Muscle layer of duodenum (tissue), 2 donors: ENCODE results near the gene SHROOM2.

Source experiments
- H3K27ac ChIP-seq: one replicate; pipeline ENCODE4 v1.7.0; 2013; ENCODE audit warnings: mild to moderate bottlenecking, low read length
- H3K27me3 ChIP-seq: one replicate; pipeline ENCODE4 v1.7.0; 2013; ENCODE audit warnings: low read depth, mild to moderate bottlenecking, control low read depth, low read length
- H3K36me3 ChIP-seq, 2 donors: one replicate each; pipeline ENCODE4 v1.7.0; 2013; ENCODE audit warnings: low read length in 2 of 2, control low read depth in 1 of 2, mild to moderate bottlenecking in 1 of 2; ENCODE audit not compliant: insufficient read depth in 2 of 2, control insufficient read depth in 1 of 2
- H3K4me1 ChIP-seq, 2 donors: one replicate each; pipeline ENCODE4 v1.7.0; 2013; ENCODE audit warnings: low read length in 2 of 2, mild to moderate bottlenecking in 2 of 2, control low read depth in 1 of 2, moderate library complexity in 1 of 2; ENCODE audit not compliant: insufficient read depth in 2 of 2, control insufficient read depth in 1 of 2
- H3K4me3 ChIP-seq, 2 donors: one replicate each; pipeline ENCODE4 v1.7.0; 2013; ENCODE audit warnings: low read length in 2 of 2, low read depth in 1 of 2, mild to moderate bottlenecking in 1 of 2
- H3K9me3 ChIP-seq, 2 donors: one replicate each; pipeline ENCODE4 v1.7.0; 2013; ENCODE audit warnings: low read length in 2 of 2, control low read depth in 1 of 2, mild to moderate bottlenecking in 1 of 2; ENCODE audit not compliant: control insufficient read depth in 1 of 2
- donor health status: healthy.

Gene SHROOM2

GRCh38 chrX:9935436-9935835 lies 149.2 kb downstream of the SHROOM2 start:
- Histone ChIP-seq H3K4me3 (no peak overlapping the region), H3K36me3 (no peaks in the 10 kb centered on the region), H3K9me3 (no peaks in the 10 kb centered on the region), H3K4me1 (no peaks in the 10 kb centered on the region), H3K27ac (no peak overlapping the region), H3K27me3 (no peaks in the 10 kb centered on the region)

DNA sequence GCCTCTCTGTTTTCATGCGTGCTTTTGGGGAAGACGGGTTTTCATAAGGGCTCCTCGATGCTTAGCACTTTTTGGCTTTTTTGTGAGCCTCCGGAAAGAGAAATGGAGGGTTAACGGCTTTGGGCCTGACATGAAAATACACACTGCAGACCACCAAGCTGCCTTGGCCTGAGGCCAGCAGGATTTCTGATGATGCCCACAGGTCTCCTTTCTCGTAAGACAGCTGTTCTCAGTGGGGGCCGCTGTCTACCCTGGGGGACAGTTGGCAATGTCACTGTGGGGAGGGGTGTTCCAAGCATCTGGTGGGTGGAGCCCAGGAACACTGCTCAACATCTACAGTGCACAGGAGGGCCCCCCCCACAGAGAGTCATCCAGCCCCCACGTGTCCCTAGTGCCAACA lies 151.5 kb downstream of the SHROOM2 start:
- Histone ChIP-seq H3K27ac (no peak overlapping the region), H3K4me1 (no peaks in the 10 kb centered on the region), H3K27me3 (no peaks in the 10 kb centered on the region), H3K9me3 (no peaks in the 10 kb centered on the region), H3K36me3 (no peaks in the 10 kb centered on the region), H3K4me3 (no peak overlapping the region)

DNA sequence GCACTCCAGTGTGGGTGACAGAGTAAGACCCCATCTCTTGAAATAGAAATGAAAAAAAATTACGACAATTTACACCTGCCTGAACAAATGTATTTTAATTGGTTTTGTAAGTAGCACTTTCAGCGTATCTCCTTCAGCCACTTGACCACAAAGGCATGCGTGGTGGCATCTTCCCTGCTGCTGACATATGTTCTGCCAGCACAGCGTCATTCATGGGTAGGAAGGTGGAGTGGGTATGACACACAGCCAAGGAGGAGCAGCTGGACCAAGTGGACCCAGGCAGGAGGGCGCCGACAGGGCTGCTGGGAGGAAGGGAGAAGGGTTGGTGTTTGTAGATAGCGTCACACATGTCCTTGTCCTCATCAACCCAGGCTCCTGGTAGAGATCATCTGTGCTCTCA lies 152.3 kb downstream of the SHROOM2 start:
- no peaks in the 10 kb centered on the region for H3K27me3 ChIP-seq
- no peak overlapping the region for H3K4me3 ChIP-seq
- no peaks in the 10 kb centered on the region for H3K4me1 ChIP-seq
- no peaks in the 10 kb centered on the region for H3K9me3 ChIP-seq
- no peaks in the 10 kb centered on the region for H3K36me3 ChIP-seq
- no peak overlapping the region for H3K27ac ChIP-seq

DNA sequence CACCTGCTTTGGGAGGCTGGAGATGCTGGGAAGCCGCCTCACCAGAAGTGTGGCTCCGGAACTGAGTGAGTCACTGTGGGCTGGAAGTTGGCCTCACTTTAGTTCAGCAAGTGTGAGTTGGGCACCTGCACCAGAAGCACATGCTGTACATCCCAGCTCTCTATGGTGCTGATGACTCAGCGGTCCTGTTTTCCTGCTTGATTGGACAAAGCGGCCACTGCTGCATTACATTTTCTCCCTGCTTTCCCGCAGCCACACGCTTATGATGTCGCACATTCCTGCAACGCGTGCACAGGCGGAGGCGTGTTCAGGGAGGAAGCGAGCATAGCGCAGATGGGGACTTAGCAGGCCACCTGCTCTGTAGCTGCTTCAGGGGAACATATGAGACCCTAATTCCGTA lies 154.2 kb downstream of the SHROOM2 start:
- no peak overlapping the region for H3K27ac ChIP-seq

GRCh38 chrX:9942086-9942485 lies 155.9 kb downstream of the SHROOM2 start:
- no peak overlapping the region for H3K27ac ChIP-seq
- H3K27me3 ChIP-seq, result no peaks in the 10 kb centered on the region
- H3K36me3 ChIP-seq, result no peaks in the 10 kb centered on the region

More for the DNA sequence above, 154.2 kb downstream of the SHROOM2 start:
- Histone ChIP-seq H3K9me3 (no peaks in the 10 kb centered on the region), H3K27me3 (no peaks in the 10 kb centered on the region), H3K4me1 (no peaks in the 10 kb centered on the region), H3K4me3 (no peak overlapping the region), H3K36me3 (no peaks in the 10 kb centered on the region)

GRCh38 chrX:9943420-9943819 lies 157.2 kb downstream of the SHROOM2 start:
- Histone ChIP-seq H3K27ac (no peak overlapping the region), H3K36me3 (no peaks in the 10 kb centered on the region), H3K4me1 (no peaks in the 10 kb centered on the region), H3K9me3 (no peaks in the 10 kb centered on the region), H3K4me3 (no peak overlapping the region), H3K27me3 (no peaks in the 10 kb centered on the region)

More at GRCh38 chrX:9942086-9942485, 155.9 kb downstream of the SHROOM2 start:
- Histone ChIP-seq H3K4me3 (no peak overlapping the region), H3K4me1 (no peaks in the 10 kb centered on the region), H3K9me3 (no peaks in the 10 kb centered on the region)

DNA sequence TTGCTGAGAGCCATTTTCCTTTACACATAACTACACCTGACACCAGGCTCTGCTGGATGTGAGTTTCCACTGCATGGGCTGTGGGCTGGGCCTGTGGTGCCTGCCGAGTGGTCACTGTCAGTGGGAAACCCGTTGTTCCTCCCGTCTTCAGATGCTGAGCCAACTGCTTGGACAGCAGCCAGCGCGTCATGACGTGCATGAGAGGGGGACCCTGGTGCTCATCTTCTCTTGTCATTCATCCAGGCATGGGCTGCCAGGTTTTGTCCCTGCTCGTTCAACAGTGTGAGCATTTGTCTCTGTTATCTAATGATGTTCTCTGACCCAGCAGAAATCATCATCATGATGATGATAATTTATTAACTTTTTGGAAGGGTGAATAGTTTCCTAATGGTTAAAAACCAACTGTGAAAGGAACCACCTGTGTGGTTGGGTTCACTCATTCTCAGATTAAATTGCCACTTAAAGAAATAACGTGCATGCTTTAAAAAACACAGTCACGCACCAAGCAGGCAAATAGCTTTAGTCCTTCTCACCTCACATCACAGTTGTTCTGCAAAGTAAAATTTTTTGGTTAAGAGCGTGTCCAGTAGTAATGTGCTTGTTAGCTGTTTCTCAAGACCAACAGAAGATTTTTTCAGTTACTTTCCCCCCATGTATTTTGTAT lies 161.0 kb downstream of the SHROOM2 start:
- no peaks in the 10 kb centered on the region for H3K36me3 ChIP-seq
- no peaks in the 10 kb centered on the region for H3K4me1 ChIP-seq
- H3K27me3 ChIP-seq, result no peaks in the 10 kb centered on the region
- no peaks in the 10 kb centered on the region for H3K9me3 ChIP-seq
- no peak overlapping the region for H3K27ac ChIP-seq
- H3K4me3 ChIP-seq, result no peak overlapping the region

GRCh38 chrX:9948406-9948805 lies 162.2 kb downstream of the SHROOM2 start:
- peaks cover 0 to 2% of the 10 kb centered on the region in 2 donors for H3K9me3 ChIP-seq
- no peak overlapping the region for H3K27ac ChIP-seq
- H3K36me3 ChIP-seq, result no peaks in the 10 kb centered on the region
- H3K4me3 ChIP-seq, result no peak overlapping the region
- no peaks in the 10 kb centered on the region for H3K4me1 ChIP-seq
- no peaks in the 10 kb centered on the region for H3K27me3 ChIP-seq

- Histone ChIP-seq H3K4me3 (no peak overlapping the region), H3K27me3 (no peaks in the 10 kb centered on the region), H3K9me3 (peaks cover 0 to 2% of the 10 kb centered on the region in 2 donors), H3K36me3 (no peaks in the 10 kb centered on the region), H3K4me1 (no peaks in the 10 kb centered on the region), H3K27ac (no peak overlapping the region)
These were observed 166.1 kb downstream of the SHROOM2 start for GRCh38 chrX:9952300-9952699.

DNA sequence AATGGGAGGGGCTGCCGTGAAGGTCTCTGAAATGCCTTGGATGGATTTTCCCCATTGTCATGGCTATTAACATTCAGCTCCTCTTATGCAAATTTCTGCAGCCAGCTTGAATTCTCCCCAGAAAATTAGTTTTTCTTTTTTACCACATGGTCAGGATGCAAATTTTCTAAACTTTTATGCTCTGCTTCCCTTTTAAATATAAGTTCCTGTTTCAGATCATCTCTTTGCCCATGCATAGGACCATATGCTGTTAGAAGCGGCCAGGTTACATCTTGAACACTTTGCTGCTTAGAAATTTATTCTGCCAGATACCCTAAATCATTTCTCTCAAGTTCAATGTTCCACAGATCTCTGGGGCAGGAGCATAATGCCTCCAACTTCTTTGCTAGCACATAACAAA lies 167.2 kb downstream of the SHROOM2 start:
- Histone ChIP-seq H3K4me3 (no peak overlapping the region), H3K4me1 (no peaks in the 10 kb centered on the region), H3K9me3 (peaks cover 0 to 2% of the 10 kb centered on the region in 2 donors), H3K27me3 (no peaks in the 10 kb centered on the region), H3K36me3 (no peaks in the 10 kb centered on the region), H3K27ac (no peak overlapping the region)

DNA sequence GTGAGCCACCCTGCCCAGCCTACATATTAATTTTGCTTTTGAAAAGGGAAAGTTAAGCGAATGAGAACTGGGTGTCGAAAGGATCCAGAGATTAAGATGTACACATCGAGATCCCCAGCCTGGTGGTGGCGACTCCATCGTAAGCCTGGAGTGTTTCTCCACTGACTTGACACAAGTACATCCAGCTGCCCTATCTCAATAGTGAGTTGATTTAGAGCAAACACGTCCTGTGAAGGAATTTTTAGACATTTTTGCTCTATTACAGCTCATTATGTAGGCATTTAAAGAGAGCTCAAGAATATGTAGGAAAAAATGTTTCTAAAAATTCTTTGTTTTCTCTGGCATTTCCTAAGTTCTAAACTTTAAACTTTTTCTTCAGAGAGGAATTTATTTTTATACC lies 169.3 kb downstream of the SHROOM2 start:
- Histone ChIP-seq H3K36me3 (no peaks in the 10 kb centered on the region), H3K4me3 (no peak overlapping the region), H3K27ac (no peak overlapping the region), H3K4me1 (no peaks in the 10 kb centered on the region), H3K27me3 (no peaks in the 10 kb centered on the region), H3K9me3 (peaks cover 0 to 2% of the 10 kb centered on the region in 2 donors)

DNA sequence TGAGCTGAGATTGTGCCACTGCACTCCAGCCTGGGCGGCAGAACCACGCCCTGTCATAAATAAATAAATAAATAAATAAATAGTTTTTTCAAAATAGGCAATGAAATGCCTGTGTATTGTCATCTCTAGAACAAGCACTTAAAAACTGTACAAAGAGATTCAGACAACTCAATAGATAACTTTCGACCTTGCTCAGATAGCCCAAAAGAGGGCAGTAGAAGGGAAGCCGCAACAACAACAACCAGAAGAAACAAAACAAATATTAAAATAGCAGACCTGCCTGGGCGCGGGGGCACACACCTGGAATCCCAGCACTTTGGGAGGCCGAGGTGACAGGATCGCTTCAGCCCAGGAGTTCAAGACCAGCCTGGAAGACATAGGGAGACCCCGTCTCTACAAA lies 171.5 kb downstream of the SHROOM2 start:
- Histone ChIP-seq H3K27ac (no peak overlapping the region), H3K4me1 (no peaks in the 10 kb centered on the region), H3K9me3 (peaks cover 0 to 1% of the 10 kb centered on the region in 2 donors), H3K27me3 (no peaks in the 10 kb centered on the region), H3K4me3 (no peak overlapping the region), H3K36me3 (no peaks in the 10 kb centered on the region)
